ENCODE measurements around the gene PLIN3.
"Not testable (repeated sequence)": the region's sequence is repeated elsewhere in the genome, so short reads cannot be mapped to it uniquely, and the experiment has no call there.

Gene PLIN3

GRCh38 chr19:4908781-4909155 is 41.3 kb upstream of the PLIN3 start:
- no peak for DNase-seq (ENCODE audit: extremely low spot score)
- TF ChIP-seq L3MBTL2 (conservative IDR thresholded peaks at IDR 0.05) (peak; percentile 27; the same call in 1 of the 2 replicates), NFRKB (IDR thresholded peaks at IDR 0.05) (no peak)
- ChIA-PET POLR2A (interaction anchor here (0.8 kb wide), 1 partner anchor 33 kb away, joined by 3 read pairs; no protein-coding TSS in a partner anchor), CTCF (interaction anchor here (0.6 kb wide), 1 partner anchor 99 kb away, joined by 4 read pairs; no protein-coding TSS in a partner anchor)

- ChIA-PET CTCF (interaction anchor here (0.6 kb wide), 1 partner anchor 98 kb away, joined by 4 read pairs; no protein-coding TSS in a partner anchor), POLR2A (interaction anchor here (0.8 kb wide), 1 partner anchor 33 kb away, joined by 3 read pairs; no protein-coding TSS in a partner anchor)
- DNase-seq (ENCODE audit: extremely low spot score) = no peak
- no peak for TF ChIP-seq TARDBP (IDR thresholded peaks at IDR 0.05)
- TF ChIP-seq ZNF384 (IDR thresholded peaks at IDR 0.05) = no peak
- no peak for TF ChIP-seq L3MBTL2 (conservative IDR thresholded peaks at IDR 0.05)
- TF ChIP-seq HDGF (IDR thresholded peaks at IDR 0.05; ENCODE audit: borderline replicate concordance) = no peak
- no peak for TF ChIP-seq SUZ12 (IDR thresholded peaks at IDR 0.05)
- TF ChIP-seq FOXM1 (IDR thresholded peaks at IDR 0.05; ENCODE audit: borderline replicate concordance) = no peak
- TF ChIP-seq ELF4 (IDR thresholded peaks at IDR 0.05) = no peak
- TF ChIP-seq ARNT (IDR thresholded peaks at IDR 0.05) = no peak
- TF ChIP-seq FOXK2 (IDR thresholded peaks at IDR 0.05) = no peak
- no peak for TF ChIP-seq BHLHE40 (IDR thresholded peaks at IDR 0.05; ENCODE audit: borderline replicate concordance)
- TF ChIP-seq NFRKB (IDR thresholded peaks at IDR 0.05) = no peak
- no peak for TF ChIP-seq PKNOX1 (IDR thresholded peaks at IDR 0.05)
- TF ChIP-seq FOXA1 (IDR thresholded peaks at IDR 0.05) = no peak
- no peak for TF ChIP-seq LEF1 (IDR thresholded peaks at IDR 0.05; ENCODE audit: borderline replicate concordance)
- no peak for TF ChIP-seq CTBP1 (IDR thresholded peaks at IDR 0.05; ENCODE audit: borderline replicate concordance)
These were observed 40.9 kb upstream of the PLIN3 start for GRCh38 chr19:4908360-4908759.

GRCh38 chr19:4906963-4907362 is 39.5 kb upstream of the PLIN3 start:
- no peak for TF ChIP-seq ZNF384 (IDR thresholded peaks at IDR 0.05)
- TF ChIP-seq ARNT (IDR thresholded peaks at IDR 0.05) = no peak
- no peak for TF ChIP-seq HDGF (IDR thresholded peaks at IDR 0.05; ENCODE audit: borderline replicate concordance)
- TF ChIP-seq FOXA1 (IDR thresholded peaks at IDR 0.05) = no peak
- no peak for TF ChIP-seq BHLHE40 (IDR thresholded peaks at IDR 0.05; ENCODE audit: borderline replicate concordance)
- TF ChIP-seq FOXK2 (IDR thresholded peaks at IDR 0.05) = no peak
- no peak for TF ChIP-seq PKNOX1 (IDR thresholded peaks at IDR 0.05)
- TF ChIP-seq TARDBP (IDR thresholded peaks at IDR 0.05) = no peak
- ChIA-PET CTCF (no interaction called here), POLR2A (interaction anchor here (1.3 kb wide), 1 partner anchor 10 kb away, joined by 3 read pairs; no protein-coding TSS in a partner anchor)
- no peak for DNase-seq (ENCODE audit: extremely low spot score)

GRCh38 chr19:4904481-4904880 is 37.0 kb upstream of the PLIN3 start:
- no peak for DNase-seq (ENCODE audit: extremely low spot score)
- ChIA-PET POLR2A (no interaction called here), CTCF (no interaction called here)
- TF ChIP-seq ZNF384 (IDR thresholded peaks at IDR 0.05) (no peak), BHLHE40 (IDR thresholded peaks at IDR 0.05; ENCODE audit: borderline replicate concordance) (no peak), FOXM1 (IDR thresholded peaks at IDR 0.05; ENCODE audit: borderline replicate concordance) (no peak), NFRKB (IDR thresholded peaks at IDR 0.05) (no peak), TARDBP (IDR thresholded peaks at IDR 0.05) (no peak)

- POLR2A ChIA-PET = no interaction called here
- TF ChIP-seq PKNOX1 (IDR thresholded peaks at IDR 0.05) (no peak), ARNT (IDR thresholded peaks at IDR 0.05) (no peak), CTBP1 (IDR thresholded peaks at IDR 0.05; ENCODE audit: borderline replicate concordance) (no peak), FOXM1 (IDR thresholded peaks at IDR 0.05; ENCODE audit: borderline replicate concordance) (no peak), FOXA1 (IDR thresholded peaks at IDR 0.05) (no peak), L3MBTL2 (conservative IDR thresholded peaks at IDR 0.05) (no peak), NFRKB (IDR thresholded peaks at IDR 0.05) (no peak)
- DNase-seq (ENCODE audit: extremely low spot score) = no peak
- CTCF ChIA-PET = no interaction called here
These were observed 35.3 kb upstream of the PLIN3 start, which contains the start of gene ARRDC5 for GRCh38 chr19:4902796-4903195. TSS of gene ARRDC5 (minus strand) at chr19:4902896. CDS start at chr19:4902825, 71 bp downstream.

GRCh38 chr19:4900879-4901278 is 33.4 kb upstream of the PLIN3 start:
- CTCF ChIA-PET; POLR2A ChIA-PET; DNase-seq (ENCODE audit: extremely low spot score): not testable (repeated sequence)

- DNase-seq (ENCODE audit: extremely low spot score) = no peak
- TF ChIP-seq NFRKB (IDR thresholded peaks at IDR 0.05) (no peak), FOXA1 (IDR thresholded peaks at IDR 0.05) (no peak), BHLHE40 (IDR thresholded peaks at IDR 0.05; ENCODE audit: borderline replicate concordance) (no peak), LEF1 (IDR thresholded peaks at IDR 0.05; ENCODE audit: borderline replicate concordance) (no peak), PKNOX1 (IDR thresholded peaks at IDR 0.05) (peak; percentile 66), SUZ12 (IDR thresholded peaks at IDR 0.05) (no peak), FOXM1 (IDR thresholded peaks at IDR 0.05; ENCODE audit: borderline replicate concordance) (no peak)
- ChIA-PET POLR2A (interaction anchor here (1.2 kb wide), 1 partner anchor 10 kb away, joined by 3 read pairs; no protein-coding TSS in a partner anchor), CTCF (no interaction called here)
These were observed 29.7 kb upstream of the PLIN3 start for GRCh38 chr19:4897146-4897545.

Data from HEK293T (cell line).